ENCODE data around the gene GTF2I. TPM values are rescaled to one million over a fixed set of nuclear protein-coding genes. Genes with fewer than 3 reads are reported as not detected.
A peak's percentile ranks its signal among the peaks of the same experiment; 100 is the strongest.
"Not testable (repeated sequence)": the region's sequence is repeated elsewhere in the genome, so short reads cannot be mapped to it uniquely, and the experiment has no call there.

The GTF2I gene
- total RNA-seq, 2 donors from 2014 or later = 74.3 to 107 TPM

GRCh38 chr7:74633451-74633921 is 24.0 kb upstream of the GTF2I start:
- H3K36me3 ChIP-seq = no peaks in the 10 kb centered on the region
- no peaks in the 10 kb centered on the region for H3K9me3 ChIP-seq
- H3K4me1 ChIP-seq = peaks cover 0 to 14% of the 10 kb centered on the region in 2 donors
- no peak overlapping the region for H3K27ac ChIP-seq
- DNase-seq (ENCODE audit: low spot score) = no peak
- H3K27me3 ChIP-seq = no peaks in the 10 kb centered on the region
- H3K4me3 ChIP-seq = no peak overlapping the region
- TF ChIP-seq, protein P1, sequence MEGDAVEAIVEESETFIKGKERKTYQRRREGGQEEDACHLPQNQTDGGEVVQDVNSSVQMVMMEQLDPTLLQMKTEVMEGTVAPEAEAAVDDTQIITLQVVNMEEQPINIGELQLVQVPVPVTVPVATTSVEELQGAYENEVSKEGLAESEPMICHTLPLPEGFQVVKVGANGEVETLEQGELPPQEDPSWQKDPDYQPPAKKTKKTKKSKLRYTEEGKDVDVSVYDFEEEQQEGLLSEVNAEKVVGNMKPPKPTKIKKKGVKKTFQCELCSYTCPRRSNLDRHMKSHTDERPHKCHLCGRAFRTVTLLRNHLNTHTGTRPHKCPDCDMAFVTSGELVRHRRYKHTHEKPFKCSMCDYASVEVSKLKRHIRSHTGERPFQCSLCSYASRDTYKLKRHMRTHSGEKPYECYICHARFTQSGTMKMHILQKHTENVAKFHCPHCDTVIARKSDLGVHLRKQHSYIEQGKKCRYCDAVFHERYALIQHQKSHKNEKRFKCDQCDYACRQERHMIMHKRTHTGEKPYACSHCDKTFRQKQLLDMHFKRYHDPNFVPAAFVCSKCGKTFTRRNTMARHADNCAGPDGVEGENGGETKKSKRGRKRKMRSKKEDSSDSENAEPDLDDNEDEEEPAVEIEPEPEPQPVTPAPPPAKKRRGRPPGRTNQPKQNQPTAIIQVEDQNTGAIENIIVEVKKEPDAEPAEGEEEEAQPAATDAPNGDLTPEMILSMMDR (IDR thresholded peaks at IDR 0.05) = no peak

DNA sequence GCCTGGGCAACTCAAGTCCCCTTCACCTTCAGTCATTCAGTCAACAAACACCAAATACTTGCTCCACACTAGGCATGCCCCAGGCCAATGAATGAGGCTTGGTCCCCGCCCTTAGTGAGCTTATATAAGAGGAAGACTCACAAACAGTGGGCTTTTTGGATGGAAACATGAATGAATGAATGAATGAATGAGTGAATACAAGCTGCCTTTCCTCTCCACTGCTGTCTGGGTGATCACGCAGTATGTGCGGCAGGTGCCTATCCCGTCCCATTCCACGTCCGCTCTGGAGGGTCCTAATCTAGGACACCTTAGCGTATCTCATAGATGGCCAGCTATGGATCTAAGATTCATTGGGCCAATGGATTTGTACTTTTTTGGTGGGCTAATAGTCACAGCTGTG is 19.8 kb upstream of the GTF2I start:
- no peak for DNase-seq (ENCODE audit: low spot score)
- TF ChIP-seq, protein P1 (IDR thresholded peaks at IDR 0.05) = no peak
- peaks cover 0 to 13% of the 10 kb centered on the region in 2 donors for H3K4me1 ChIP-seq
- no peaks in the 10 kb centered on the region for H3K9me3 ChIP-seq
- H3K27me3 ChIP-seq = no peaks in the 10 kb centered on the region
- H3K27ac ChIP-seq = no peak overlapping the region
- no peak overlapping the region for H3K4me3 ChIP-seq
- no peaks in the 10 kb centered on the region for H3K36me3 ChIP-seq

DNA sequence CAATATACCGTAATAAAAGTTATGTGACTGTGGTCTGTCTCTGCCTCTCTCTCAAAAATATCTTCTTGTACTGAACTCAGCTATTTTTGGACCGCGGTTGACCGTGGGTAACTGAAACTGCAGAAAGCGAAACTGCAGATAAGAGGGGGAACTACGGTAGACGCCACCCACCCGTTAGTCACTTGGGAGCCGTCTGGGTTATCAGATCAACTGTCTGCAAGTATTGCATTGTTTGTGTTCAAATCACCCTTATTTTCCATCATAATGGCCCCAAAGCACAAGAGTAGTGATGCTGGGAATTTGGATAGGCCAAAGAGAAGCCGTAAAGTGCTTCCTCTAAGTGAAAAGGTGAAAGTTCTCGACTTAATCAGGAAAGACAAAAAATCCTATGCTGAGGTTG is 7.5 kb upstream of the GTF2I start:
- DNase-seq (ENCODE audit: low spot score) = peak; percentile 64
- H3K27me3 ChIP-seq, H3K4me1 ChIP-seq, H3K36me3 ChIP-seq, H3K9me3 ChIP-seq: not testable (repeated sequence)
- Histone ChIP-seq H3K4me3 (peak overlapping the region; percentile 21 to 32), H3K27ac (peak overlapping the region; percentile 41 to 78)

GRCh38 chr7:74650493-74651132 is 6.9 kb upstream of the GTF2I start:
- H3K36me3 ChIP-seq; H3K4me3 ChIP-seq; DNase-seq (ENCODE audit: low spot score); H3K4me1 ChIP-seq; H3K9me3 ChIP-seq; H3K27me3 ChIP-seq: not testable (repeated sequence)
- peak overlapping the region; percentile 22 to 78 for H3K27ac ChIP-seq

GRCh38 chr7:74651133-74651504 is 6.4 kb upstream of the GTF2I start:
- H3K9me3 ChIP-seq; H3K27ac ChIP-seq; H3K4me3 ChIP-seq; DNase-seq (ENCODE audit: low spot score); H3K36me3 ChIP-seq; H3K27me3 ChIP-seq: not testable (repeated sequence)
- H3K4me1 ChIP-seq = peaks cover 0 to 14% of the 10 kb centered on the region in 2 donors

- TF ChIP-seq, protein P1 (IDR thresholded peaks at IDR 0.05) = no peak
- H3K9me3 ChIP-seq = no peaks in the 10 kb centered on the region
- no peaks in the 10 kb centered on the region for H3K36me3 ChIP-seq
- DNase-seq (ENCODE audit: low spot score) = no peak
- no peak overlapping the region for H3K4me3 ChIP-seq
- peaks cover 0 to 17% of the 10 kb centered on the region in 2 donors for H3K4me1 ChIP-seq
- H3K27me3 ChIP-seq = no peaks in the 10 kb centered on the region
- H3K27ac ChIP-seq = no peak overlapping the region
Observed at GRCh38 chr7:74653686-74654181, 3.8 kb upstream of the GTF2I start.

DNA sequence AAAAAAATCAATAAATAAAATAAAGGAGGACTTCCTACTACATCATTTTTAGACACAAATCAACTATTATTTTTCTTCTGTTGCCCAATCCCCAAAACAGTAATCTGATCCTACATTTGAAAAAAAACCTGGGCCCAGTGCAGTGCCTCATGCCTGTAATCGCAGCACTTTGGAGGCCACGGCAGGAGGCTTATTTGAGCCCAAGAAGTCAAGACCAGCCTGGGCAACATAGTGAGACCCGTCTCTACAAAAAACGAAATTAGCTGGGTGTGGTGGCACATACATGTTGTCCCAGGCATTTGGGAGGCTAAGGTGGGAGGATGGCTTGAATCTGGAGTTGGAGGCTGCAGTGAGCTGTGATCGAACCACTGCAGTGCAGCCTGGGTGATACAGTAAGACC is 2.7 kb upstream of the GTF2I start:
- peaks cover 0 to 22% of the 10 kb centered on the region in 2 donors for H3K4me1 ChIP-seq
- no peaks in the 10 kb centered on the region for H3K27me3 ChIP-seq
- TF ChIP-seq, protein P1 (IDR thresholded peaks at IDR 0.05) = no peak
- H3K4me3 ChIP-seq = no peak overlapping the region
- no peak overlapping the region for H3K27ac ChIP-seq
- no peaks in the 10 kb centered on the region for H3K9me3 ChIP-seq
- DNase-seq (ENCODE audit: low spot score) = no peak
- H3K36me3 ChIP-seq = no peaks in the 10 kb centered on the region

Measured in right atrium auricular region (tissue), 2 donors.